Myocyte (in vitro differentiated cells): Measurements from ENCODE around the gene SRC. TPM values are rescaled to one million over a fixed set of nuclear protein-coding genes. Genes with fewer than 3 reads are reported as not detected.
A peak's percentile ranks its signal among the peaks of the same experiment; 100 is the strongest.
"Not testable (repeated sequence)": the region's sequence is repeated elsewhere in the genome, so short reads cannot be mapped to it uniquely, and the experiment has no call there.

Experiments used
- DNase-seq: peaks from one replicate; pipeline ENCODE4 v3.0.0-alpha.2; 2012; ENCODE audit warnings: low read depth
- total RNA-seq: library from RNA; depleted of rRNA; stranded (reverse); fragments of >200 nt; gene quantifications from 2 replicates; pipeline ENCODE4 v1.2.3, GENCODE V29; 2014

Gene SRC
- total RNA-seq, 1 donor from 2014 or later = 3.2 TPM

GRCh38 chr20:37335642-37336368 lies 10.1 kb upstream of the SRC start:
- DNase-seq = no peak

- peak; percentile 20 for DNase-seq
Measured at GRCh38 chr20:37336369-37337207, 9.4 kb upstream of the SRC start.

GRCh38 chr20:37337208-37337991 lies 8.5 kb upstream of the SRC start:
- no peak for DNase-seq

GRCh38 chr20:37338380-37338779 lies 7.6 kb upstream of the SRC start:
- not testable (repeated sequence) for DNase-seq

- DNase-seq = no peak
Measured at GRCh38 chr20:37339208-37339607, 6.7 kb upstream of the SRC start.

GRCh38 chr20:37339764-37340109 lies 6.2 kb upstream of the SRC start:
- DNase-seq = not testable (repeated sequence)

GRCh38 chr20:37340998-37341397 lies 4.9 kb upstream of the SRC start:
- DNase-seq = no peak

- no peak for DNase-seq
Measured at GRCh38 chr20:37341632-37342031, 4.3 kb upstream of the SRC start.

GRCh38 chr20:37342231-37343177 lies 3.4 kb upstream of the SRC start:
- no peak for DNase-seq

- DNase-seq = peak; percentile 42
Measured at GRCh38 chr20:37343212-37343993, 2.5 kb upstream of the SRC start.

- no peak for DNase-seq
Measured at GRCh38 chr20:37343994-37344355, 2.0 kb upstream of the SRC start.

GRCh38 chr20:37344506-37345338 lies 1.2 kb upstream of the SRC start:
- DNase-seq = no peak

- no peak for DNase-seq
Measured at GRCh38 chr20:37346236-37346534, 245 bp downstream of the SRC start.

GRCh38 chr20:37346535-37347346 lies 801 bp downstream of the SRC start:
- DNase-seq = no peak

GRCh38 chr20:37347347-37347823 lies 1.4 kb downstream of the SRC start:
- no peak for DNase-seq

- DNase-seq = no peak
Measured at GRCh38 chr20:37347891-37348791, 2.2 kb downstream of the SRC start.
